NCI-H82 (cell line): ENCODE data around the gene CTSK.
"Not testable (repeated sequence)": the region's sequence is repeated elsewhere in the genome, so short reads cannot be mapped to it uniquely, and the experiment has no call there.

Experiments
- DNase-seq: peaks from one replicate; lab custom pipeline; 2025; lab: John Stamatoyannopoulos, UW

CTSK gene

DNA sequence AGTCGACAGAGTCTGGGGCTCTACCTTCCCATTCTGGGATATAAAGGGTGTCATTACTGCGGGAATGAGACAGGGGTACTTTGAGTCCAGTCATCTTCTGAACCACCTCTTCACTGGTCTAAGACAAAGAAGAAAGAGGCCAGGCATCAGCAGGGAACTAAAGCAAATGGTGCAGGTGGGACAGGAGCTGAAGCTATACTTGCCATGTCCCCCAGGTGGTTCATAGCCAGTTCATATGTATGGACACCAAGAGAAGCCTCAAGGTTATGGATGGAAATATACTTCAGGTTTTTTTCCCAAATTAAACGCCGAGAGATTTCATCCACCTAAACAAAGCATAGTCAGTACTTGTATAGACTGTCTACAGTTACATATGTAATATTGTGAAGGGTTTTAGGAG, 2.2 kb downstream of the CTSK start:
- no peak for DNase-seq

GRCh38 chr1:150804671-150805070, 3.4 kb downstream of the CTSK start:
- DNase-seq = no peak

DNA sequence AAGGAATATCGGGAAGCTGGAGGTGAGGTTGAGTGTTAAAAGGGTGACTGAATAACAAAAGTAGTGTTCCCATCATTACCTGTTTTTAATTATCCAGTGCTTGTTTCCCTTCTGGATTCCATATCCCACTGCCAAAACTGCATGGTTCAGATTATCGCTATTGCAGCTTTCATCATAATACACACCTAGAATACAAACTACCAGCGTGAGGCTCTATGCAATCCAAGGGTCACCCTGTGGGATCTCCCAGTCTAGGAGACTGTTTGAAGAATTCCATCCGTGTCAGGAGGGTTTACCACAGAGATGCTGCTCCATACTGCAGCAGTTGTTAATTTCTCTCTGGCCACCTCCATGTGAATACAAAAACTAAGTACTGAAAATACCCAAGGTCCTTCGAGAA, 9.0 kb downstream of the CTSK start:
- DNase-seq = no peak

DNA sequence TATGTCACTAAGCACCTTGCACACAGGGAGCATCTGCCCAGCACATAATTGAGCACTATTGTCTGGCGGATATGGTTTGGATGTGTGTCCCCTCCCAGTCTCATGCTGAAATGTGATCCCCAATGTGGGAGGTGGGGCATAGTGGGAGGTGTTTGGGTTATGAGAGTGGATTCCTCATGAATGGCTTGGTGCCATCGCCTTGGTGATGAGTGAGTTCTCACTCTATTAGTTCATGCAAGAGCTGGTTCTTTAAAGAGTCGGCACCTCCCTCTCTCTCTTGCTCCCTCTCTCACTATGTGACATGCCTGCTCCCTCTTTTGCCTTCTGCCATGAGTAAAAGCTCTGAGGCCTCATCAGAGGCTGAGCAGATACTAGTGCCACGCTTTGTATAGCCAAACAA, 9.5 kb downstream of the CTSK start:
- peak; percentile 68 for DNase-seq

DNA sequence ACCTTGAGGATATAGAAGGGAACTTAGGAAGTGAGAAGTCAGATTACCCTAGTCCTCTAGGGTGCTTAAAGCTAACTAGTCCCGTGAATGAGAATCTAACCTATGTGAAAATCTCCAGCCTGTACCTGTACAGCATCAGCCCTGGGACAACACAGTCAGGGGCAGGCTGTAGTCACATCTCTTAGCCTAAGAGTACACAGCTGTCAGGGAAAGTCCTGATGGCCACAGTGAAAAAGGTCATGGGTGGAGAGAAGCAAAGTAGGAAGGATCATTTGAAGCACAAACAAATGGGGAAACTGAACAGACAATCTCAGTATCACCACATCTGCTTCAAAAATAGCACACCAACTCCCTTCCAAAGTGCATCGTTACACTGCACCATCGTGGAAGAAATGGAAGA, 11.7 kb downstream of the CTSK start:
- DNase-seq = no peak

DNA sequence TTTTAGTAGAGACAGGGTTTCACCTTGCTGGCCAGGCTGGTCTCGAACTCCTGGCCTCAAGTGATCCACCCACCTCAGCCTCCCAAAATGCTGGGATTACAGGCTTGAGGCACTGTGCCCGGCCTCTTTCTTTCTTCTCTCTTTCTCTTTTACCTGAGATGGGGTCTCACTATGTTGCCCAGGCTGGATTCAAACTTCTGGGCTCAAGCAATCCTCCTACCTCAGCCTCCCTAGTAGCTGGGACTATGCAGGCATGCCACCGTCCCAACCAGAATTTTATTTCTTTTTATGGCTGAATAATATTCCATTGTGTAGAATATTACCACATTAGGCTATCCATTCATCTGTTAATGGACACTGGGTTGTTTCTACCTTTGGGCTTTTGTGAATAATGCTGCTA, 14.3 kb downstream of the CTSK start:
- not testable (repeated sequence) for DNase-seq

GRCh38 chr1:150793221-150793620, 14.8 kb downstream of the CTSK start:
- no peak for DNase-seq

DNA sequence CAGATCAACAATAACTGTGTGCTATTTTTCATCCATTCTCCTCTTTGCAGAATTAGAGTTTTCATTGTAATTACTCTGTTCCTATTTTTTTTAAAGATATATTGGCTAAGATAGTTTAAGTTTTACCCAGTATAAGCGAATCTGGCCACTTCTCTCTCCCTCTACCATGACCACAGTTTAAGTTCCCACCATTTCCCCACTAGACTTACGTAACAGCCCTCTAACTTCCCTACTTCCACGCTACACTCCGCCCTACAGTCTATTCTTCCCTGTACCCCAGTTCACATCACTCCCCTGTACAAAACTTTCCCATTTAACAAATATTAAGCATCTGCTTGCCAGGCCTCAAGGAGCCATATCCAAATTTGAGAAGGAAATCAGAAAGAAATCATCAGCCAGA, 16.5 kb downstream of the CTSK start:
- no peak for DNase-seq

GRCh38 chr1:150789396-150789795, 18.7 kb downstream of the CTSK start:
- no peak for DNase-seq

DNA sequence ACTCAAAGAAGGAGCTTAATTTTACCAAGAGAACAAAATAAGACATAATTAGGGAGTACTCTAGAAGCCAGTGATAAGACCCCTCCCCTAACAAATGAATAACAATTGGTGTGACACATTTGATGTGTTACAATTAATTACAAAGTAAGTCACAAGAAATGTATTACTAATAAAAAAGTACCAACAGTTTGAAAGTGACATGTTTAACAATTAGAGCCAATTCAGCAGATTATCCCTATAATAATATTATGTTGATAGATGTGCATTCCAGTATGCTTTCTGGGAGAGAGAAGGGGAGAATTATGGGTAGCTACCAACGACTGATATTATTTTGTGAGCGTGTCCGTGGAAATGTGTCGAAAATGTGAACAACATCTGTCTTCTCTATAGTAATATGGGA, 19.1 kb downstream of the CTSK start:
- DNase-seq = peak; percentile 58

GRCh38 chr1:150787455-150787854, 20.6 kb downstream of the CTSK start:
- DNase-seq = no peak

DNA sequence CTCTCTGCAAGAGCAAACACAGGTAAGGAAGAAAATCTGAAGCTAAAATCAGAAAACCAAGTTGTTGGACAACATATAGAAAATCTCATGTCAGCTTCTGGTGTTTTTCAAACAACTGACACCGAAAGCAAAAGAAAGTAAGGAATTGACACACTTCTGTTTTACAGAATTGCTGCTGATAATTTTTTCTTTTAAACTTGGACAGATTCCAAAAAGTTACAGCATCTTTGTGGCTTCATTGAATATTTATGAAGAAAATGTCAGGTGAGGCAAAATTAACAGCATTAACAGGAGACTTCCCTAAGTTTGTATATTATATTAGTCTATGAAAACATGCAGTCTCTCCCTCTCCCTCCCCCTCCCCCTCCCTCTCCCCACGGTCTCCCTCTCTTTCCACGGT, 27.6 kb downstream of the CTSK start:
- no peak for DNase-seq

DNA sequence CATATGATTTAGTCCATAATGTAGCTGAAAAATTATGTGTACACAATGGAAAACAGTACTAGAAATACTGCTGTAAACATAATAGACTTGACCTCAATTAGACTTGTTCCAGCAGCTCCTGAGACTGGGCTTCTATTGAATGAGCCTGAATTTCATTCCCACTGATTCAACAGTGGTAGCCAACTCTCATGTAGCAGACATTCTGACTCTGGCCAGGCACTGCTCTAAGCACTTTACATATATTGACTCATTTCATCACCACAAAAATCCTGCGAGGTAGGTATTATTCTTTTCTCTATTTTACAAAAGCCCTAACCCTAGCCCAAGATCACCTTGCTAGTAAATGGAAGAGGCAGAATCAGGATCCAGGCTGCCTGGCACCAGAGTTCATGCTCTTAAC, 29.7 kb downstream of the CTSK start:
- no peak for DNase-seq

DNA sequence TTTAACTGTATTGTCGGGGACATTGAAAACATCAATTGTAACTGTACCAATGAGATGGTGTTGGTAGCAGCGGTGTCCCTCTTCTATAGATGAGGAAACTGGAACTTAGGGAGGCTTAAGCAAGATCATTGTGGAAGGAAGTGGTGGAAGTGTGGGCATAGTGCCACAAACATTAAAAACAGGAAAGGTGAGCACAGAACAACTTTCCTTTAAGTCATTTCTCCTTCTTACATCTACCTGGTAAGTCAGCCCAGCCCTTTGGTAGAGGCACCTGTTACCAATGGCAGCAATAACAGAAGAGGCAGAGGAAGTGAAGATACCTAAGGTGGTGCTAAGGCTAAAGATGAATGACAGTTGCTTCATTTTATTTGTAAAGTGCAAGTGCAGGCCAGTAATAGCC, 30.5 kb downstream of the CTSK start:
- DNase-seq = no peak

DNA sequence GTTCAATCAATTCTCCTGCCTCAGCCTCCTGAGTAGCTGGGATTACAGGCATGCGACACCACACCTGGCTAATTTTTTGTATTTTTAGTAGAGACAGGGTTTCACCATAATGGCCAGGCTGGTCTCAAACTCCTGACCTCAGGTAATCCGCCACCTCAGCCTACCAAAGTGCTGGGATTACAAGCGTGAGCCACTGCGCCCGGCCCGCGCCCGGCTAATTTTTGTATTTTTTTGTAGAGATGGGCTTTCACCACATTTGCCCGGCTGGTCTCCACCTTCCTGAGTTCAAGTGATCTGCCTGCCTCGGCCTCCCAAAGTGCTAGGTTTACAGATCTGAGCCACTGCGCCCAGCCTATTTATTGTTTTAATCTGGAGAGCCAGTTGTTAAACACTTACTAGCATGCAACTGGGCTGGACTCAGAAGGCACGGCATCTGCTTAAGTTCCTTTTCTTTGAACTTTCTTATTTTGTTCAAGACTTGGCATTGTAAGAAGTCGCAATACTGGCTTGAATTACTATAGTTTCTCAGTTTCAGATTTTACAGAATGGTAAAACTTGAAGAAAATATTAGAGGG, 32.0 kb downstream of the CTSK start:
- DNase-seq = not testable (repeated sequence)

DNA sequence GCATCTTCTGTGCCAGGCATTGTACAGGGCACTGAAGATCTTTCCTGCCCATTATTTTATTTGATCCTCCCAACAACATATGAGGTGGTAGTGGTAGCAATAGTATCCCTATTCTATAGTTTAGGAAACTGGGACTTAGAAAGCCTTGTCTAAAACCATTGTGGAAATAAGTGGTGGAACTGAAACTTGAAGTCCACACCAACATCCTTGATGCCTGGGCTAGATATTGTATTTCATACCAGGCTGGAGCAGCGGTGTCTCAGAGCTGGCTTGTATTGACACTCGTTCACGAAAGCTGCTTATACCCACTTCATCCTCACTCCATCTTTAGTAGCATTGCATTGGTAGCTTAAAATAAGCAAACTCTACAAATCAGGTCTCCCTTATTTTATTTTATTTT, 32.8 kb downstream of the CTSK start:
- DNase-seq = no peak

DNA sequence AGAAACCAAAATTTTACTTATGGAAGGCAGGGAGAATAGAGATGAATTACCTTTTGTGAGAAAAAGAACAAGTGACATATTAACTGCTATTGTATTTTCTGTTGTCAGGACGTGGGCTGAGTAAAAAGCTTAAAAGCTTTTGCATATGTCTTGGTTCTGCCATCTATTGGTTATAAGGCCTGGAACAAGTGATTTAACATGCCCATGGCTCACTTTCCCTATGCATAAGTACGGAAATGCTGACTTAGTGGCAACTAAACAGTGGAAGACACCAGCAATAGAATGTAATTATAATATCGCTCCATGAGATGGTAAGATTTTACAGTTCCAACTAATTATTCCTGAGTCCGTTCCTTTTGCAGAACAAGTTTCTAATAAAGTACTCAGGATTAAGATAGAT, 35.7 kb downstream of the CTSK start:
- no peak for DNase-seq

GRCh38 chr1:150767704-150768103, 40.4 kb downstream of the CTSK start:
- not testable (repeated sequence) for DNase-seq

GRCh38 chr1:150765977-150766301, 42.1 kb downstream of the CTSK start:
- DNase-seq = not testable (repeated sequence)

DNA sequence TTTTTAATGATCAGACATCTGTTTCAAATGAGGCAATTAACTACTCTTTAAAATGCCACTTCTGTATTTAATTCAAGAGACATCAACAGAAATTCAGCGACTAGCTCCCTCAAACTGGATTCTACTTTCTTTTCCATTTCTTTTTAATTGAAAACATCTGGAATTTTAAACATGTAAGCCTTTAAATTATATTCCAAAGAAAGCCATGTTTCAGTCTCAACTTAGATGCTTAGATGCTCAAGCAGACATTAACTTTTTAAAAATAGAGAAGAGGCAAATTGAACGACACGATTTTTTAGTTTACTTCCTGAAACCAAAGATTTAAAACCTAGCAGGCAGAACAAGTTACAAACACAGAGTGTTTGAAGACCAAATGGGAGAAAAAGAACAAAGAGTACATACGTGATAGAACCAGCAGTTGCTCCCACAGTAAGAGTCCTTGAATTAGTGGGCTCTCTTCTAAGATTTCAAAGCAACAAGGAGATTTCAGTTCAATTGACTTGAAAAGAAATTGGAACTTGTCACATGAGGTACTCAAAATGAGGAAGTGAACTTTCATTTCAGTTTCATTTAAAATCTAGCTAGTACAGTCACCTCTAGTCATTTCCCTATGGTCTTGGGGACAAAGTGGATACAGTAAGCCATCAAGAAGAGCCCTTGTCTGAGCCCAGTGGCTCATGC, 42.6 kb downstream of the CTSK start, which contains the start of gene CTSS:
Gene CTSS (minus strand): TSS at position 483 of the 681 bp plus-strand sequence. CDS start 1,015 bp downstream, outside the sequence.
- no peak for DNase-seq

DNA sequence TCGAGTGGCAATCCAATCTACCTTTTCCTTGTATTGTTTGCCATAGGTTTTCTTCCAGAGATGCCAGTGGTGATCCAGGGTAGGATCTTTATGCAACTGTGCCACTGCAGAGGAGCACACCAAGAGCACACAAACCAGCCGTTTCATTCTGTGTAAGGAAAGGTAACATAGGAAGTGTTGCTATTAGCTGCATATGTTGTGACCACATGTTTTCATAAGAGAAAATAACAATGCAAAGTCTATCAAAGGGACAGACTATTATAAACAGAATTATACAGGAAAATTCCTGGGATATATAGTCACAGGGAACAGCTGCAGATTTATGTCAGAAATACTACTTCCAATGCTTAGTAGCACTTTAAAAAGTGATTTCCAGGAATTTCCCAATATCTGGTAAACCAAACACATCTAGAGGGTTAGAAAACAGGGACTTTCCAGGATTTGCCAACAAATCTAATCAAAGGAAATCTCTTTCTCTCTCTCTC, 43.4 kb downstream of the CTSK start:
- DNase-seq = no peak

DNA sequence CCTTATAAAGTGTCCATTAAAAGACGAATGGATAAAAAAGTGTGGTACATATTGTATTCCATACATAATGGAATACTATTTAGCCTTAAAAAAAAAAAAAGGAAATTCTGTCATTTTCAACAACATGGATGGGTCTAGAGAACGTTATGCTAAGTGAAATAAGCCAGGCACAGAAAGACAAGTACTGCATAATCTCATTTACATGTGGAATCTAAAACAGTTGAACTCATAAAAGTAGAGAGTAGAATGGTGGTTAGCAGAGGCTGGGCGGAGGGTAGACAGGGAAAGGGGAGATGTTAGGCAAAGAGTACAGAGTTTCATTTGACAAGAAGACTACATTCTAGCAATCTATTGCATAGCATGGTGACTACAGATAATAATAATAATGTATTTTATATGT, 45.0 kb downstream of the CTSK start:
- no peak for DNase-seq

GRCh38 chr1:150762552-150762951, 45.5 kb downstream of the CTSK start:
- DNase-seq = no peak

GRCh38 chr1:150761801-150762200, 46.3 kb downstream of the CTSK start:
- DNase-seq = no peak
